Endometrium (tissue), 2 donors: ENCODE results near the gene CFB.
"Not testable (repeated sequence)": the region's sequence is repeated elsewhere in the genome, so short reads cannot be mapped to it uniquely, and the experiment has no call there.

Source experiments
- FAIRE-seq: peaks from 2 replicates; lab custom pipeline; 2012; peaks lifted over from hg19 to GRCh38; lab: Jason Lieb, UNC
- donor health status: control.
- donor health status: control.

Gene CFB

GRCh38 chr6:31945507-31946369 is at the start of gene CFB:
Gene CFB (plus strand): TSS chr6:31946095. CDS start chr6:31946222, 127 bp downstream.
- no peak for FAIRE-seq

- no peak for FAIRE-seq
Measured at GRCh38 chr6:31896493-31896855, 49.4 kb upstream of the CFB start.

- no peak for FAIRE-seq
Measured at GRCh38 chr6:31896856-31897611, 48.9 kb upstream of the CFB start.

GRCh38 chr6:31897612-31898382 is 48.1 kb upstream of the CFB start, which contains the start of gene EHMT2:
Gene EHMT2 (minus strand): TSS chr6:31897698. CDS start chr6:31897677, 21 bp downstream.
- FAIRE-seq: no peak

GRCh38 chr6:31898383-31899011 is 47.4 kb upstream of the CFB start:
- FAIRE-seq: no peak

- FAIRE-seq: no peak
Measured at GRCh38 chr6:31899215-31899614, 46.7 kb upstream of the CFB start.

GRCh38 chr6:31899882-31900722 is 45.8 kb upstream of the CFB start:
- FAIRE-seq: no peak

- no peak for FAIRE-seq
Measured at GRCh38 chr6:31900917-31901414, 44.9 kb upstream of the CFB start.

GRCh38 chr6:31901415-31901952 is 44.4 kb upstream of the CFB start:
- no peak for FAIRE-seq

- no peak for FAIRE-seq
Measured at GRCh38 chr6:31901953-31902643, 43.8 kb upstream of the CFB start, which contains the start of gene ZBTB12. Gene ZBTB12 (minus strand): TSS chr6:31902086. CDS start chr6:31901305, 781 bp downstream.

- FAIRE-seq: no peak
Measured at GRCh38 chr6:31903957-31904356, 41.9 kb upstream of the CFB start.

GRCh38 chr6:31905041-31905440 is 40.9 kb upstream of the CFB start:
- no peak for FAIRE-seq

- no peak for FAIRE-seq
Measured at GRCh38 chr6:31906122-31906521, 39.8 kb upstream of the CFB start.

- FAIRE-seq: not testable (repeated sequence)
Measured at GRCh38 chr6:31906727-31907126, 39.2 kb upstream of the CFB start.

- FAIRE-seq: no peak
Measured at GRCh38 chr6:31907158-31907813, 38.6 kb upstream of the CFB start.

GRCh38 chr6:31908255-31908654 is 37.6 kb upstream of the CFB start:
- not testable (repeated sequence) for FAIRE-seq

GRCh38 chr6:31908791-31909190 is 37.1 kb upstream of the CFB start:
- no peak for FAIRE-seq

- not testable (repeated sequence) for FAIRE-seq
Measured at GRCh38 chr6:31909298-31909697, 36.6 kb upstream of the CFB start.
